Activated CD4-positive, alpha-beta T cell treated with anti-CD3 and anti-CD28 coated beads for 48 hours (primary cell): ENCODE results near the gene NFKBIE.

ENCODE experiments used
- DNase-seq: peaks from one replicate; pipeline ENCODE4 v3.0.0-alpha.2; 2020

The NFKBIE gene

GRCh38 chr6:44297063-44298038 lies 32.0 kb upstream of the NFKBIE start:
- peak; percentile 66 for DNase-seq

GRCh38 chr6:44294832-44295791 lies 29.8 kb upstream of the NFKBIE start:
- no peak for DNase-seq

DNA sequence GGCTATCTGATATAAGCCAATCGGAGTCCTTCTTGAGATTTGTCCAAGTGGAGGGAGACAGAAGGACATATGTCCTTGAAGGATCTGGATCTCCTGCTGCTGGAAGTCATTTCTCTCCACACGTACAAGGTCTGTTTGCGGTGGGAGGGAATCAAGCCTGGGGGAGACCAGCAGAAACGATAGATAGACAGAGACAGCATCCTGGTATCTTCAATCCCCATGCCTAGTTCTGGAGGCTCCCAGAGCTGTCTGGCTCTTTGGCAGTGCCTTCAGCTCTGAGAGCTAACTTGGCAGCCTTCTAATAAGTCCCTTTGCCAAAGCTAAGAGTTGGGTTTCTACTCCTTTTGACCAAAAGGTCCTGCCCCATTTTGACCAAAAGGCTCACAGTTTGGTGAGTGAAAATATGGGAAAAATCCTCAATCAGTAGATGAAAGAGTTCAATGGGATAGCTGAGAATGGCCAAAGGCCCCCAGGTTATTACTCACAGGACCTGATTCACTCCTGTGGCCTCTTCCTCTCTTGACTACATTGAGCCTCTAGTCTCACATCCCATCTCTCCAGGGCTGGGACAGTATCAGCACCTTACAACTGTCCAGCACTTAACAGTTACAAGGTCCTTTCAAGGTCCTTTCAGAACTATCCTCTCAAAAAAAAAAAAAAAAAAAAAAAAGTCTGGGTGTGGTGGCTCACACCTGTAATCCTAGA lies 27.5 kb upstream of the NFKBIE start:
- no peak for DNase-seq

DNA sequence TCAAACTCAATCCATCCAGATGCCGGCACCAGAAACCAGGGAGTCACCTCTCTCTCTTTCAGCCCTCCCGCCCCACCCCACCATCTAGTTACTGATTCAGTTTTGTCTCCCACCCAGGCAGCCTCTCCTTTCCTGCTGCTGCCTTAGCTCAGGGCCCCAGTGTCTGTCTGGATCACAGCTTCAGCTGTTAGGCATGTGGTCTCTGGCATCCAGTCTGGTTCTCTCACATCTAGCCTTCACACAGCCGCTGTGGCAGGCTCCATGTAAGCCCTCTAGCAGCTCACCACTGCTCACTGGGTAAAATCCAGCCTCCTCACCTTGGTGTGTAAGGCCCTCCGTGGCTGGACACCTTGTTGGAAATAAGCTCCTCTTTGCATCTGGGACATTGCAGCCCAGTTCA lies 26.5 kb upstream of the NFKBIE start:
- DNase-seq, result no peak

DNA sequence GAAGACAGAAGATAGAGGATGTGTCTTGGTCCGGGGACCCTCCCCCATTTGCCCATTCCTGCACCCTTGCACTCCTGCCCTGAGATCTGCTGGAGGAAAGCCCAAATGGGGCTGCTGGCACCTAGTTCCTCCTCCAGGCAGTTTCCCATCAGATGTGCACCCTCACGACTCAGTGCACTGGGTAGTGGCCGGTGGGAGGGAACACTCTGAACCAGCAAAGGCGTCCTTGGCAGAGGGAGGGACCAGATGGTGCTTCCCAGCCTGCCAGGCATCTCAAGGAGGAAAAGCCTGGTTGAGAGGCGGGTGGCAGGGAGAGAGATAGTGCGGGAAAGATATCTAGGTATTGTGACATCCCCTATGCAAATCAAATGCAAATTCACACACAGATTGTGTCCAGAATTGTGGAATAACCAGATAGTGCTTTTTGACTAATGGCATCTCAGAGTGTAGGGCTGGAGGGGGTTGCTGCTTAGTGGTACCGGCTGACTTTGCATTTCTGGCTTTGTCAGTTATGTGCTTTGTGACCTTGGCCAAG lies 24.4 kb upstream of the NFKBIE start:
- no peak for DNase-seq

GRCh38 chr6:44286747-44287146 lies 21.4 kb upstream of the NFKBIE start:
- DNase-seq, result no peak

DNA sequence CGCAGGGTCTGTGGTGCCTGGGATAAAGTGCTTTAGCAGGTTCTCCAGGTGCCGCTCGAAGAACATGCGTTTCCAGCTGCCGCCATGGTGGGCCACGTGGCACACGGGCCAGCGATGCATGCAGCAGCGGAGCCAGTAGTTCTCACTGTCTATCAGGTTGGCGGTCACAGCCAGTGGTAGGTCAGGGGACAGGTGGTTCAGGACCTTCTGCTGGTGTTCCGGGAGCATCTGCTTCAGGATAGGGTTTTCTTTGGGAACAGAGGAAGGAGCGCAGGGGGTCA lies 20.9 kb upstream of the NFKBIE start:
- no peak for DNase-seq

DNA sequence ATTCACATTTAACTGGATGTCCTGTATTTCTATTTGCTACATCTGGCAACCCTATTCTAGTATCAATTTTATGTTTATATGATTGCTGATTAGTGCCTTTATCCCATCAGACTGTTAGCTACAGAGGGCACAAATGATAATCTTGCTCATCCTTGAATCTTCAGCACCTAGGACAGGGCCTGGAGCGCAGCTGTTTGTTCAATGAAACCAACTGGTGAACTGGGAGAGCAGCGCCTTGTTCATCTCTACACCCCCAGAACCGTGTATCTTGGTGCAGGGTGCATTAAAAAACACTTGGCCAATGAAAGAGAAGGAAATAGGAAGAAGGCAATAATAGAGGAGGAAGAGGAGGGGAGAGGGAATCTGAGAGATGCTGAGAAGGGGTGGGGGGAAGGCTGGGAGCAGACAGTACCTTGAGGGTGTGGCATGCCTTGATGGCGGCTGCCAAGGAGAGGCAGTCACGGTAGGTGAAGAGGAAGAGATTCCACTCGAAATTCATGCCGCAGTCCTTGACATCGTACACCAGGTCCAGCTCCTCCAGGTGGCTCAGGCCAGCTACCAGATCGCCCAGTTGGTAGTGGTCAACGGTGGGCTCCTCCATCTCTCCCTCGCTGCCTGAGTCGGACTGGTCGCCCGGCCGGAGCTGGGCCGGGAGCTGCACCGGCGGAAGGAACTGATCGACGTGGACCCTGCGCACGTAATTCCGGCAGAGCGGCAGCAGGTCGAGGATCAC lies 20.4 kb upstream of the NFKBIE start:
- DNase-seq, result no peak

DNA sequence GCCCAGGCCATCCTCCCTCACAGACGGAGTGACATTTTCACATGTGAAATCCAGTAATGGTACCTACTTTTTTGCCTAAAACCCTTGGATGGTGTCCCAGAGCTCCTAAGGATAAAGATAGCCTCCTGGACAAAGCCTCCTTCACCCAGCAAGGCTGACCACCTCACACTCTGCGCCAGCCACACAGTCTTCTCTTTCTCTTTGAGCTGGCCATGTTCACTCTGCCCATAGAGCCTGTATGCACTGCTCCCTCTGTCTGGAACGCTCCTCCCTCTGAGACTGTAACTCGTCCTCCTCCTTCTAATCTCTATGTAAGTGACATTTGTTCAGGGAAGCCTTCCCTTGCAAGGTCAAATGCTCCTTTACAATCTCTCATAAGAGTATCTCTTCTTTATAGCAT lies 19.5 kb upstream of the NFKBIE start:
- no peak for DNase-seq

GRCh38 chr6:44284121-44284520 lies 18.8 kb upstream of the NFKBIE start:
- DNase-seq, result no peak

DNA sequence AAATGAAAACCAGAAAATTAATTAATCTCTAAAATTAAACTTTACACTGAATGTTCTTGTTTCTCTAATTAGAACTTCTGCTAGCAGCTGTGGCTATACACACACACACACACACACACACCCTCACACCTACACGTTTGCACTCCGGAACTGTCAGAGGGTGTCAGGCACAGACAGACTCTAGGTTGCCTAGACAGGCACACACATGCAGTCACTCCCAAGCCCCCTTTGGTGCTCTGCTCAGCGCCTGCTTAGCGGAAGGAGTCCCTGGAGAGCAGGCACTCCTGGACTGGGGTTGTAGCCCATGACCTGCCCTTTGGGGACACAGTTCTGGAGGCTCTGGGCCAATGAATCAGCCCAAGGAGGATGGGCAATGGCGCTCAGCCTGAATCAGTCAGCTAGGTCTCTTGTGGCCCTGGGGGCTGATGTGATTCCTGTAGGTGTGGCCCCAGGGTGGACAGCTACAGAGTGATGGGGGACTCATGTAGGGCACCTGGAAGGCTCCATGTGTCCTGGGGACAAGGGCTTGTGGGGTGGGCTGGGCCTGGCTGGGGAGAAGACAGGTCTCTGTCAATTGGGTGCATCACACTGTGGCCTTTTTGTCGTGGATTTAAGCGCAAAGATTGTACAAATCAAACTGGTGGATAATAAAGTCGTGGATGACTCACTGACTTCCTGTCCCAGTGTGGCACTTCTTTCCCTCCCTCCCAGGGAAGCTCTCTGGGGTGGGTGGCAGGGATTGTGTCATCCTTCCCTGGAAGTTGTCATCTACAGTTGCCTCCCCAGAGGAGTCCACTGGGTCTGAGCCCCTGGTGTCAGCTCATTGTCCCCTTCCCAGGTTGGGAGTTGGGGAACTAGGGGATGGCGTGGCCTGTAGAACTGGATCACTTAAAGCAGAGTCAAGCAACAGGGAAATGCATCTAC lies 13.7 kb upstream of the NFKBIE start:
- no peak for DNase-seq

- DNase-seq, result no peak
Measured at GRCh38 chr6:44278315-44278714, 13.0 kb upstream of the NFKBIE start.

DNA sequence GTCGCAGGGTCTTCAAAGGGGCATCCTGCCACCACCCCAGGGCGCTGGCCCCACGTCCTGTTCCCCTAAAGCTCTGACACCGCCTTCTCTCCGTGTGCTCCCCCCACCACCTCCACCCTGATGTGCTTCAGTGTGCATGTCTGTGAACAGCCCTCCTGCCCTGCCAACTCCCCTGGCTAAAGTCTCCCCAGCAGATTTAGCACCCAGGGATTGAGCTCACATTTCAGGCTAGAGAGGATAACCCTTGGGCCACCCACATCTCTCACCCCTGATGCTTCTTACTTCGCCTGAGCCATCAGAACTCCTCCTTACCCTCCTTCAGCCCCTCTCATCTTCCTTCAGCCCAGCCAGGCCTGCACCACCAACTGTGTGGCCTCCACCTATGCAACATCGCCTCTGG lies 12.4 kb upstream of the NFKBIE start:
- DNase-seq, result no peak

GRCh38 chr6:44276667-44277640 lies 11.6 kb upstream of the NFKBIE start:
- DNase-seq, result no peak

- peak; percentile 45 for DNase-seq
Measured at GRCh38 chr6:44275749-44276648, 10.6 kb upstream of the NFKBIE start.

DNA sequence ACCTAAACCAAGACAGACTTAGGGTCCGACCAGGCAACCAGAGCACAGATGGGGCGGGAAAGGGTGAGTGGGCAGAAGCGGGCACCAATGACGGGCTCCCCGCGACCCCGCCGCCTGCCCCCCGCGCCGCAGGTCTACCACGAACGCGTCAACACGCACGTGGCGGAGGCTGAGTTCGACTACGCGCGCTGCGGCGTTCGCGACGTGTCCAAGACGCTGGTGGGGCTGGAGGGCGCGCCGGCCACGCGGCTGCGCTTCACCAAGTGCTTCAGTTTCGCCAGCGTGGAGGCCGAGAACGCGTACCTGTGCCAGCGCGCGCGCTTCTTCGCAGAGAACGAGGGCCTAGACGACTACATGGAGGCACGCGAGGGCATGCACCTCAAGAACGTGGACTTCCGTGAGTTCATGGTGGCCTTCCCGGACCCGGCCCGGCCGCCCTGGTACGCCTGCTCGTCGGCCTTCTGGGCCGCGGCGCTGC lies 10.0 kb upstream of the NFKBIE start:
- no peak for DNase-seq

DNA sequence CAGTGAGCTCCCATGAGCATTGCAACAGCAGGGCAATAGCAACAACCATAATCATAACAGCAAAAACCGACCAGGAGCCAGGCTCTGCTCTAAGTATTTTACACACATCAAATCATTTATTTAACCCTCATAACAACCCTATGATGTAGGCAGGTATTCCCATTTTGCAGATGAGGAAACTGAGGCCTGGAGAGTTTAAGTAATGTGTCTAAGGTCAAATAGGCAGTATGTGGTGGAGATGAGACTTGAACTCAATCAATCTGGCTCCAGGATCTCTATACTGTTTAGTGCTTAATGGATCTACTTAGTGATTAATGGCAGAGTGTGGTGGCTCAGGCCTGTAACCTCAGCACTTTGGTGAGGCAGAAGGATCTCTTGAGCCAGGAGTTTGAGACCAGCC lies 8.3 kb upstream of the NFKBIE start:
- no peak for DNase-seq

DNA sequence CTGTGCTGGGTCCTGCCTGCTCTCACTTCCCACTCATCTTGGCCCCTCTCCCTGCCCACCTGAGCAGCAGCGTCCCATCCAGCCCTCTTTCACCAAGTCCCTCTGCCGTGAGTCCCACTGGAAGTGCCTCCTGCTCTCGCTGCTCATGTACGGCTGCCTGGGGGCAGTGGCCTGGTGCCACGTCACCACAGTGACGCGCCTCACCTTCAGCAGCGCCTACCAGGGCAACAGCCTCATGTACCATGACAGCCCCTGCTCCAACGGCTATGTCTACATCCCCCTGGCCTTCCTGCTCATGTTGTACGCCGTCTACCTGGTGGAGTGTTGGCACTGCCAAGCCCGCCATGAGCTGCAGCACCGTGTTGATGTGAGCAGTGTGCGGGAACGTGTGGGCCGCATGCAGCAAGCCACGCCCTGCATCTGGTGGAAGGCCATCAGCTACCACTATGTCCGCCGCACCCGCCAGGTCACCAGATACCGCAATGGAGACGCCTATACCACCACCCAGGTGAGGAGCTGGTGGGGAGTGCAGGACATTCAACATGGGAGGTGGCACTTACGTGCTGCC lies 7.7 kb upstream of the NFKBIE start:
- DNase-seq, result no peak
